Common myeloid progenitor, CD34-positive (primary cell): ENCODE results near the gene PRDM7.
"Not testable (repeated sequence)": the region's sequence is repeated elsewhere in the genome, so short reads cannot be mapped to it uniquely, and the experiment has no call there.

Experiments used
- CTCF ChIA-PET: fragments of 350-600 bp; sonication (Branson Sonifier 250); formaldehyde crosslinking; loops from one replicate; lab custom pipeline; 2021; ENCODE audit warnings: antibody characterized with exemption; lab: Charles Lee
- POLR2A ChIA-PET: fragments of 350-600 bp; sonication (Branson Sonifier 250); formaldehyde crosslinking; loops from one replicate; lab custom pipeline; 2021; ENCODE audit warnings: antibody characterized with exemption; lab: Charles Lee
- DNase-seq, 3 donors: peaks; one replicate each; pipeline versions ENCODE4 v3.0.0 to v3.0.0-alpha.2; 2013
- H3K27ac ChIP-seq, 2 experiments: 1 replicate in 1 of 2; 2 replicates in 1 of 2; pipeline ENCODE4 v1.7.0; 2013; ENCODE audit warnings: inconsistent platforms in 2 of 2, low read length in 2 of 2, mild to moderate bottlenecking in 2 of 2, low read depth in 1 of 2, moderate library complexity in 1 of 2; ENCODE audit not compliant: severe bottlenecking in 2 of 2, insufficient read depth in 1 of 2, poor library complexity in 1 of 2
- H3K27me3 ChIP-seq, 5 experiments: replicated peaks in 2 of 5; 1 replicate in 3 of 5; 2 replicates in 2 of 5; pipeline versions ENCODE4 v1.6.1 to v1.7.0; 2013; ENCODE audit warnings: low read length in 4 of 5, mild to moderate bottlenecking in 2 of 5, moderate library complexity in 2 of 5, inconsistent platforms in 1 of 5; ENCODE audit not compliant: insufficient read depth in 5 of 5, control insufficient read depth in 4 of 5
- H3K36me3 ChIP-seq, 4 experiments: 1 replicate in 2 of 4; 2 replicates in 2 of 4; pipeline versions ENCODE4 v1.6.1 to v1.7.0; 2013; ENCODE audit warnings: low read length in 3 of 4, control low read depth in 1 of 4, mild to moderate bottlenecking in 1 of 4; ENCODE audit not compliant: control insufficient read depth in 4 of 4, insufficient read depth in 4 of 4
- H3K4me1 ChIP-seq, 4 experiments: 1 replicate in 3 of 4; 2 replicates in 1 of 4; pipeline versions ENCODE4 v1.6.1 to v1.7.1; 2013; ENCODE audit warnings: low read length in 3 of 4, mild to moderate bottlenecking in 3 of 4, control low read depth in 1 of 4, inconsistent platforms in 1 of 4, moderate library complexity in 1 of 4; ENCODE audit not compliant: control insufficient read depth in 4 of 4, insufficient read depth in 4 of 4; ENCODE audit errors: control extremely low read depth in 1 of 4
- H3K4me3 ChIP-seq, 7 experiments: 1 replicate in 4 of 7; 2 replicates in 3 of 7; pipeline versions ENCODE4 v1.5.1 to v1.7.0; 2013; ENCODE audit warnings: mild to moderate bottlenecking in 7 of 7, low read length in 6 of 7, moderate library complexity in 6 of 7, inconsistent platforms in 2 of 7, low read depth in 2 of 7, control low read depth in 1 of 7; ENCODE audit not compliant: insufficient read depth in 4 of 7, control insufficient read depth in 1 of 7; ENCODE audit errors: extremely low read depth in 1 of 7
- H3K9me3 ChIP-seq, 5 experiments: 1 replicate in 4 of 5; 2 replicates in 1 of 5; pipeline versions ENCODE4 v1.6.1 to v1.7.1; 2013; ENCODE audit warnings: low read length in 4 of 5, mild to moderate bottlenecking in 2 of 5, inconsistent platforms in 1 of 5, low read depth in 1 of 5, moderate library complexity in 1 of 5; ENCODE audit not compliant: control insufficient read depth in 4 of 5, insufficient read depth in 2 of 5; ENCODE audit errors: control extremely low read depth in 1 of 5
- WGBS: methylation state at CpG from one replicate; pipeline ENCODE4 v1.1.5; 2013; ENCODE audit not compliant: insufficient coverage; 5-methylcytosine and 5-hydroxymethylcytosine counted together

The PRDM7 gene

GRCh38 chr16:90010676-90011507 lies 66.2 kb downstream of the PRDM7 start:
- ChIA-PET CTCF (interaction anchor here (1.3 kb wide), 1 partner anchor 41 kb away, joined by 4 read pairs; no protein-coding TSS in a partner anchor), POLR2A (interaction anchor here (0.6 kb wide), 1 partner anchor 55 kb away, joined by 3 read pairs; no protein-coding TSS in a partner anchor)
- 82% methylated on average over 18 of the region's 22 CpGs for WGBS
- peak in 2 of 3 donors; percentile 53 to 72 for DNase-seq
- Histone ChIP-seq H3K27me3 (no peaks in the 10 kb centered on the region), H3K4me3 (peak overlapping the region in 1 of 7 experiments; percentile 12), H3K9me3 (no peaks in the 10 kb centered on the region), H3K27ac (no peak overlapping the region), H3K36me3 (no peaks in the 10 kb centered on the region), H3K4me1 (peaks cover 0 to 38% (median 25%) of the 10 kb centered on the region in 4 experiments)

- Histone ChIP-seq H3K27ac (no peak overlapping the region), H3K36me3 (no peaks in the 10 kb centered on the region), H3K4me3 (peak overlapping the region in 2 of 7 experiments; percentile 48 to 69), H3K27me3 (no peaks in the 10 kb centered on the region), H3K9me3 (no peaks in the 10 kb centered on the region), H3K4me1 (peaks cover 0 to 38% (median 25%) of the 10 kb centered on the region in 4 experiments)
- POLR2A ChIA-PET: interaction anchor here (0.8 kb wide), 1 partner anchor 9 kb away, joined by 4 read pairs; no protein-coding TSS in a partner anchor
- no peak for DNase-seq
- CTCF ChIA-PET: interaction anchor here (0.9 to 1.0 kb wide), 3 partner anchors 9 to 62 kb away, joined by 3 to 5 read pairs (median 4); no protein-coding TSS in a partner anchor
- WGBS: 80% methylated on average over 22 of the region's 22 CpGs
Observed at GRCh38 chr16:90009172-90009899, 67.8 kb downstream of the PRDM7 start.

GRCh38 chr16:90008708-90009145 lies 68.4 kb downstream of the PRDM7 start:
- Histone ChIP-seq H3K36me3 (no peaks in the 10 kb centered on the region), H3K27ac (no peak overlapping the region), H3K4me3 (peak overlapping the region in 4 of 7 experiments; percentile 20 to 69 (median 42)), H3K9me3 (no peaks in the 10 kb centered on the region), H3K4me1 (peaks cover 0 to 38% (median 25%) of the 10 kb centered on the region in 4 experiments), H3K27me3 (no peaks in the 10 kb centered on the region)
- ChIA-PET CTCF (interaction anchor here (0.9 to 1.0 kb wide), 3 partner anchors 10 to 61 kb away, joined by 3 to 5 read pairs (median 4); no protein-coding TSS in a partner anchor), POLR2A (interaction anchor here (0.8 kb wide), 1 partner anchor 8 kb away, joined by 4 read pairs; no protein-coding TSS in a partner anchor)
- DNase-seq: peak; percentile 89 to 98 (median 97)
- 2% methylated on average over 13 of the region's 13 CpGs for WGBS

GRCh38 chr16:90007635-90008234 lies 69.4 kb downstream of the PRDM7 start:
- H3K27ac ChIP-seq, H3K27me3 ChIP-seq, H3K36me3 ChIP-seq, CTCF ChIA-PET, POLR2A ChIA-PET, DNase-seq, H3K4me3 ChIP-seq, H3K9me3 ChIP-seq: not testable (repeated sequence)
- peaks cover 0 to 38% (median 25%) of the 10 kb centered on the region in 4 experiments for H3K4me1 ChIP-seq
- 100% methylated on average over 1 of the region's 13 CpGs for WGBS

GRCh38 chr16:90007015-90007414 lies 70.1 kb downstream of the PRDM7 start:
- no peaks in the 10 kb centered on the region for H3K36me3 ChIP-seq
- H3K27ac ChIP-seq: no peak overlapping the region
- DNase-seq: no peak
- H3K27me3 ChIP-seq: no peaks in the 10 kb centered on the region
- CTCF ChIA-PET: no interaction called here
- H3K4me1 ChIP-seq: peaks cover 0 to 38% (median 25%) of the 10 kb centered on the region in 4 experiments
- no peak overlapping the region for H3K4me3 ChIP-seq
- H3K9me3 ChIP-seq: no peaks in the 10 kb centered on the region
- POLR2A ChIA-PET: no interaction called here
- 95% methylated on average over 5 of the region's 7 CpGs for WGBS
